Astrocyte of the cerebellum (primary cell): ENCODE measurements around the gene COA8.

Experiments
- DNase-seq: peaks from one replicate; pipeline ENCODE4 v3.0.0-alpha.2; 2011; ENCODE audit warnings: low read depth
- H3K4me3 ChIP-seq: 2 replicates; pipeline ENCODE4 v1.5.1; 2011; ENCODE audit warnings: mild to moderate bottlenecking, low read depth, low read length, moderate library complexity
- CTCF ChIP-seq: IDR thresholded peaks from 2 replicates; pipeline ENCODE4 v1.5.1; 2012; ENCODE audit warnings: low read length, low read depth, moderate library complexity, mild to moderate bottlenecking; ENCODE audit errors: missing control alignments
- in situ Hi-C: cut with HindIII; loops from 2 replicates; pipeline ENCODE4 v1.10.0; 2017; ENCODE audit warnings: low sequenced_read_pairs

The COA8 gene

GRCh38 chr14:103518422-103519042 lies 44.2 kb upstream of the COA8 start:
- in situ Hi-C loops, result no loop called here

GRCh38 chr14:103519043-103519836 lies 43.5 kb upstream of the COA8 start:
- TF ChIP-seq CTCF, result no peak
- in situ Hi-C loops, result no loop called here
- no peak for DNase-seq
- H3K4me3 ChIP-seq, result no peak overlapping the region

More at GRCh38 chr14:103518422-103519042, 44.2 kb upstream of the COA8 start:
- TF ChIP-seq CTCF, result peak; percentile 90
- DNase-seq, result no peak
- H3K4me3 ChIP-seq, result no peak overlapping the region

DNA sequence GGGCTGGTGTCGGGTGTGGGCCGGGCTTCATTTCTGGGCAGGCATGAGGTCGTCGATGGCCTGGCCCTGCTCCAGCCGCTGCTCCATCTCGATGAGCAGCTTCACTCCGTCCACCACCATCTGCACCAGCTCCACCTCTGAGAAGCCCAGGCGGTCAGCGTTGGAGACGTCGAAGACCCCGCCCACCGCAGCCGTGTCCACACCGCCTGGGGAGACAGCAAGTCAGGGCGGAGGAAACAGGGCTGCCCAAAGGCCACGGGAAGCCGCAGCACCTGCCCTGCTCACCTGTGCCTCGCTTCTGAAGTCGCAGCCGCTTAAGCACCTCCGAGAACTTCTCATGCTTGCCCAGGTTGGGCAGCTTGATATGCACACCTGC lies 42.9 kb upstream of the COA8 start:
- H3K4me3 ChIP-seq, result no peak overlapping the region
- no peak for DNase-seq

GRCh38 chr14:103520269-103520656 lies 42.5 kb upstream of the COA8 start:
- no peak for DNase-seq
- in situ Hi-C loops, result no loop called here
- TF ChIP-seq CTCF, result no peak
- H3K4me3 ChIP-seq, result no peak overlapping the region

More for the DNA sequence above, 42.9 kb upstream of the COA8 start:
- in situ Hi-C loops, result no loop called here
- TF ChIP-seq CTCF, result no peak

GRCh38 chr14:103520657-103521437 lies 41.9 kb upstream of the COA8 start:
- in situ Hi-C loops, result no loop called here
- peak; percentile 48 for TF ChIP-seq CTCF
- peak overlapping the region; percentile 38 for H3K4me3 ChIP-seq
- DNase-seq, result no peak

DNA sequence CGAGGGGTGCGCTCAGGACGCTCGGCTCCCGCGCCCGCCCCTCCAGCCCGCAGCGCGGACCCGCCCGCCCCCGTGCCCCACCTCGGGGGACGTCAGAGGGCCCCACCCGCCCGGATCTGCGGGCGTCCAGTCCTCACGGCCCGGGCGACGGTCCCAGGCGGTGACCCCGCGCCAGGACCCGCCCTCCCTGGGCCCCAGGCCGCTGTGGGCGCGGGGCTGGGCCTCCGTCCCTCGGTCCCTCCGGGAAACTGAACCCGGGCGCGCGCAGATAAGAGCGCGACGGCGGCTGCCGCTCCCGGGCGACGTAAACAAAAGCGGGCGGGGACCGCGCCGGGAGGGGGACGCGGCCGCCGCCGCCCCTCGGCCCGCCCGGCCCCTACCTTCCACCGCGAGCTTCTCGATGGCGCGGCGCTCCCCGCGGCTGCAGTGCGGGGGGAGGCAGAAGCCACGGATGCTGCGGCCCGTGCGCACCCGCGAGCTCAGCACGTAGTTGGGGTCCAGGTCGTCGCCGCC lies 41.3 kb upstream of the COA8 start:
- TF ChIP-seq CTCF, result no peak
- peak overlapping the region; percentile 38 for H3K4me3 ChIP-seq
- DNase-seq, result no peak
- in situ Hi-C loops, result no loop called here
